Jurkat, Clone E6-1 (cell line): ENCODE results near the gene FARP1.
"Not testable (repeated sequence)": the region's sequence is repeated elsewhere in the genome, so short reads cannot be mapped to it uniquely, and the experiment has no call there.

Experiments
- DNase-seq: peaks from one replicate; pipeline ENCODE4 v3.0.0-alpha.2; 2011; ENCODE audit warnings: low read depth, low spot score
- H3K4me3 ChIP-seq: 2 replicates; pipeline ENCODE4 v1.5.1; 2011; ENCODE audit warnings: mild to moderate bottlenecking, low read length, control low read depth, moderate library complexity

FARP1 gene

DNA sequence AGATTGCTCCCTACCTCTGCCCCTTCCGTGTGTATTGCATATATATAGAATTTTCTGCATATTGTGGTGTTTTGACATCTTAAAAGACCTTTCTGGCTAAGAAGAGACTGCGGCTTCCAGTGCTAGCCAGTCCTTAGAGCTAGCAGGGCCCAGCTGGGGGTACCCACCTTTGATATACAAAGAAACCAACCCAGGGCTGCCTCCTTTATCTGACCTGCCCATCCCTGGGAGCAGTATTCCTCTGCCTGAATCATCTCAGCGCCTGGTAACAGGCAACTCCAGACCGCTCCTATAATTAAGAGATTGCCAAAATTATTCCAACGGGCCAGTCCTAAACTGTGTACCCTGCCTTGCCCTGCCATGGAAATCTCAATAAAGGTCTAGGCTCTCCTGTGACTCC is 220.4 kb downstream of the FARP1 start:
- no peak for DNase-seq
- no peak overlapping the region for H3K4me3 ChIP-seq

DNA sequence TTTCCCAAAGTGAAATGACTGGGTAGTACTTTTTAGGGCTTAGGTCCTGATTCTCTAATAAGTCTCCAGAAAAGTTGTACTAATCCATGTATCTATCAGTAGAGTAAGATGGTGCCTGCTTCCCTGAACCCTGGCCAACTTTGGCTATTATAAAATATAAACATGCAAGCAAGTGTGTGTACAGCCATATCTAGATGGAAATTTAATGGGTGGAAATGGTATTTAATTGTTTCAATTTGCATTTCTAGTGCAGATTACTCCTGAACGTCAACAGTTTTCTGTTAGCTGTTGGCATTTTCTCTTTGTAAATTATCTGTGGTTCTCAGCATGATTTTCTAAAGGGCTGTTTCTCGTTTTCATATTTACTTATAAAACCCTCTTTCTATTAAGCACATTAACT is 221.3 kb downstream of the FARP1 start:
- DNase-seq: no peak

DNA sequence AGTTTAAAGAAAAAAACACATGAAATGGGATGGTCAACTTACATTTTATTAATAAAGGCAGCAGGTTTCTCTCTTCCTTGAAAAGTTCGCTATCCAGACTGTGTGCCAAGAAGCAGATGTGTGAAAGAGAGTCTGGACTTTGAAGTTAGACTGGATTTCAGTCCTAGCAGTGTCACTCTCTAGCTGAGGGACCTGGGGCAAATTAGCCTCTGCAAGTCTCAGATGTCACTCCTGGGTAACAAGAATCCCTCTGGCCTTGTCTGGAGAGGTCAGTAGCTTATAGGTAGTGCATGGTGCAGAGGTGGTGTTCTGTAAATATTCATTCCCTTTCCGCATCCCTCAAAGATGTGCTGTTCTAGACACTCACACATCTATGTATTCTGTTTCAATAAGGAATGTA is 221.8 kb downstream of the FARP1 start:
- no peak for DNase-seq
- no peak overlapping the region for H3K4me3 ChIP-seq

More for the DNA sequence above, 221.3 kb downstream of the FARP1 start:
- H3K4me3 ChIP-seq: no peak overlapping the region

DNA sequence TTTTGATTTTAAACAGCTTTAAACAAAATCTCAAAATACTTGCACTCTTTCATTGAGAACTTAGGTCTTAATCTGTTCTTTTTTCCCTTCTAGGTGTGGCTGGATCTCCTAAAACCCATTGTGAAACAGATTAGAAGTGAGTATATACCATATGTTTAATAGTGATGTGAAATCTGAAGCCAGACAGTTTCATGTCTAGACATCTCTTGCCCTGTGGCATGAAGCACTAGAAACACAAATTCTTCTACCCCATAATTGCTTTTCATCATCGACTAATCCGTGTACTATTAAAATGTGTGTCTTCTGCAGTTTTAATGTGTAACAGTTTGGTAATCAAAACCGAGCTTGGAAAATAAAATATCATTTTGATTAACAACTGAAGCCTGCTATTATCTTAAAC is 222.4 kb downstream of the FARP1 start:
- H3K4me3 ChIP-seq: no peak overlapping the region
- DNase-seq: no peak

DNA sequence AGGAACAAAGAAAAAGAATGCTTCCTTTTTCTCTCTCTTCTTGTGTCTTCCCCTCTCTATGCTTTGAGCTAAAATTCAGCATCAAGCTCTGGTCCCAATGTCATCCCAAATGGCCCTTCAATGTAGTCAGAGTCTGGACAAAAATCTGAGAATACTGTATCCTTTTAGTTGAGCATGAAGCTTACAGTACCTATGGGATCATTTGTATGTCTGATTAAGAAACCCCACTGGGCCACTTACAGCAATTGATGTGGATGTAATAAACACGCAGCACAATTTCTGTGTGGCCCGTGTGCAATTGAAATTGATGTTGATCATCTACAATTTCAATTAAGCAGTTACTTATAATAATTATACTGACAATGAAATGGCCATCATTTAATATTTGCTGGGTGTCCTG is 223.1 kb downstream of the FARP1 start:
- no peak for DNase-seq
- H3K4me3 ChIP-seq: no peak overlapping the region

DNA sequence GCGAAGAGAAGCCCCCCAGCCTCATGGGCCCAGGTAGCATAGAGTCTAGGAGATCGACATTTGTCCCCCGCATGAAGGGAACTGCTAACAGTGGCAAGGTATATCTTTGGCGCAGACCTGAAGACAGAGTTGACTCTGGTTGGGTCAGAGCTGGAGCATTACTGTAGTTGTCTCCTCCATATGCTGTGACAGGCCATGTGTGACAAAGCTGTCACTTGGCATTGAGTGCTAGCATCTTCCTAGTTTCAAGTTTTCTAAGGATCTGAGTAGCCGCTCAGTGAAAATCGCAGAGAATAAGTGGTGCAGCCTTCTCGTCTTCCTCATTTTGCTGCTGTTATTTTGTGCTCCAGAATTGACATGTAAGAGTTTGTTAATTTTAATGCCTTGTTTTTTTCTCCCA is 223.5 kb downstream of the FARP1 start:
- no peak overlapping the region for H3K4me3 ChIP-seq
- DNase-seq: no peak

DNA sequence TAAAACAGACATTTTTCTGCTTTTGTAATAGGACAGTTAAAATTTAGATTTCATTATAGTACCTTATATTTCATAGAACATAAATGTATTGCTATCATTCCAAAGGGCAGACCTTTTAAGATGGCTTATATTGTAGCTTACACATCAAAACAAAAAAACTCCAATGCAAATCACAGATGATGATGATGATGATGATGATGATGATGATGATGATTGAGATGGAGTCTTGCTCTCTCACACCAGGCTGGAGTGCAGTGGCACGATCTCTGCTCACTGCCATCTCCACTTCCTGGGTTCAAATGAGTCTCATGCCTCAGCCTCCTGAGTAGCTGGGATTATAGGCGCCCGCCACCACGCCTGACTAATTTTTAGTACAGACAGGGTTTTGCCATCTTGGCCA is 224.1 kb downstream of the FARP1 start:
- DNase-seq: no peak
- H3K4me3 ChIP-seq: no peak overlapping the region

DNA sequence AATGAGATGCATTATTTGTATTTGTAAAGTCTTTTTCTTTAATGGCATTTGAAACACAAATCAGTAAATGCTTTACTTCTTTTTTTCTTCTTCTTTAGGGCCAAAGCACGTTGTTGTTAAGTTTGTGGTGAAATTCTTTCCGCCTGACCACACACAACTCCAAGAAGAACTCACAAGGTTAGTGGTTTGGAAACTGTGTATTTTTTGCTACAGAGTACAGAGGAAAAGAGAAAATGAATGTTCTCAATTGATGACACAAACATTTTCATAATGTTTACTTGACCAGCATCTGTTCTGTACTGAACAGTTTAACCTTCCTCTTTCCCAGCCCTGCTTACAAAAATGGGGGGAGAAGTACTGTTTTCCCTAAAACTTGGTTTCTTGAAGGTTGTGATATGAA is 225.1 kb downstream of the FARP1 start:
- H3K4me3 ChIP-seq: no peak overlapping the region
- DNase-seq: no peak

DNA sequence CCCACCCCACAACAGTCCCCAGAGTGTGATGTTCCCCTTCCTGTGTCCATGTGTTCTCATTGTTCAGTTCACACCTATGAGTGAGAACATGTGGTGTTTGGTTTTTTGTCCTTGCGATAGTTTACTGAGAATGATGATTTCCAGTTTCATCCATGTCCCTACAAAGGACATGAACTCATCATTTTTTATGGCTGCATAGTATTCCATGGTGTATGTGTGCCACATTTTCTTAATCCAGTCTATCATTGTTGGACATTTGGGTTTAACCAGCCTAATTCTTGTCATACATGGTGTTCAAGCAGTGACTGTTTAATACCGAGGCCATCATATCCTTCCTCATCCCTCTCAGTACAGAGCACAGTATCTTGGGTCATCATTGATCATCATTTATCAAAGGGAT is 226.6 kb downstream of the FARP1 start:
- not testable (repeated sequence) for DNase-seq, H3K4me3 ChIP-seq

DNA sequence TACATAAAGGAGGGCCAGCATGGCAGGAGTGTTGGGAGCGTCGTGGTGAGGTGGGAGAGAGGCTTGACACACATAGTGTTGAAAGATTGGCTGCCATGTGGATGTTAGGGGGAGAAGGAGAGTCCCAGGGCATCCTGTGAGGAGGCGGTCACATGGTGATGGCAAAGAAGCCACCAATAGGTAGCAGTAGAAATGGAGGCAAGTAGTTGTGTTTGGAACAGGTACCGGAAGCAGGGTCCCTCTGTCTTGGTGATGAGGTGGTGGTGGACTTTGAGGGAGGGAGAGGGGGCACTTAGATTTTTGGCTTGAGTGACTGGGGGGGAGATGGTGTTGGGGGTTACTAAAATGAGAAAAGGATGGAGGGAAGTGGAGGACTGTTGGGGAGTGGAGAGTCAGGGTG is 227.4 kb downstream of the FARP1 start:
- no peak for DNase-seq
- H3K4me3 ChIP-seq: no peak overlapping the region

DNA sequence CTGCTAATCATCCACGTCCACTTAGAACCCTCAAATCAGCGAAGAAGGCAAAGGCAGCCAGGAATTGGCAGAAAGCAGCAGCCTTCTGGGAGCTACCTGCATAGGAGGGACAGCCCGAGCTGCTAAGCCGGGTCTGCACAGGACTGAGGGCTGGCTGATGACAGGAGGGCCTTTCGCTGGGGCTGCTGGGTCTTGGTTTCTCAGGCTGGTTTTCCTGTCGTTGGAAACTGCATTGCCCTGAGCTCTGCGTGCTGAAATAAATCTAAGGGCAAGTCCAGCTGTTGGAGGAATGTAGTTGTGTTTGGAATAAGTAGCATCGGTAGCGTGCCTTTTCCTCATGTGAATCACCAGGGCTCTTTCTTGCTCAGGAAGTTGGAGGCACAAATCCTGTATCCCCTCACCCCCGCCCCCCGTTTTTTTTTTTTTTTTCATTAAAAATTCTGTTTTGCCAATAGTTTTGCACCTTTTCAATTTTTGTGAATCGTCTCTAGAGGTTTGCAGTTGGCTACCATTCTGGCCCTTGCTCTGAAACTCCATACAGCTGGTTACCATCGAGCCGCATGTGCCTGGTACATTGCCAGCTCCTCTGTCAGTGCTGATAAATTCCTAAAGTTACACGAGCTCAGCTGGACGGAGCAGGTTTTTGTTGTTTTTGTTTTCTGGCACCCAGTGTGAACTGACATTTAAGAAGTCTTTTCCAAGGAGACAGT is 228.1 kb downstream of the FARP1 start:
- DNase-seq: no peak
- no peak overlapping the region for H3K4me3 ChIP-seq

DNA sequence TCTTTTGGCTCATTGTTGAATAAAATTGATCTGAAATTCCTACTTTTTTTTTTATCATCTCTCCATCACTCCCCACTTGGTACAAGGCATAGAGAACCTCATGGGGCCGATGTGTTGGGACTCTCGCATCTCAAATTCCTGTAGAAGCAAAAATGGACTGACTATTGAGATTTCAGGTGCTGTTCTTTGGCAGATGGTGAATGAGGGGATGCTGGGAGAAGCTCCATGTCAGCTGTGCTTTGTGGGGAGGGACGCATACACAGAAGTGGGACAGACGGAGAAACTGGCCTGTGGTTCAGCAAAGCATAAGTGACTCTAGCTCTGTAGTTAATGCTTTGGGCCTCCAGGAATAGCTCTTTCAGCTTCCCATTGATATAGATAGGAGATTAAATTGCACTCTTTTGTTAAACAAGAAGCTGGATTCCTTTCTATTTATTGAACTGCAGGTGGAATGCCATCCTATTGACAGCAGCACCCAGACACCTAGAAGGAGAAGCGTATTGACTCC is 228.7 kb downstream of the FARP1 start:
- no peak for DNase-seq
- H3K4me3 ChIP-seq: no peak overlapping the region

DNA sequence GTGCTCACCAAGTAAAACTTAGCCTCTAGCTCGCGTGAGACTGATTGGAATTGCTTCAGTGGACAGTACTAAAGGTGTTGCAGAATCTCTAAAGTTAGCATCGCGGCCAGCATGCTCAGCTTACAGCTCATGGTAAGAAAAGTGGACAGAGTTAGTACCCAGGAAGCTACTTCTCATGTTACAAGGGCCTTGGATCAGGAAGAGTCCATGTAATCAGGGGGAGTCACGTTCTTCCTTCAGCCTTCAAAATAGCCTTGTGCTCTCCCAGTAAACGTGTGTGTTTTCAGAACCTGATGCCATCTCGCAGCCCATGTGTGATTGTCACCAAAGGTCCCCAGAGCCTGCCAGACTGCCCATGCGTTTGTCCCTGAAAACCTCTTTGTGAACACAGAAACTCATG is 230.0 kb downstream of the FARP1 start:
- no peak for DNase-seq
- H3K4me3 ChIP-seq: no peak overlapping the region

DNA sequence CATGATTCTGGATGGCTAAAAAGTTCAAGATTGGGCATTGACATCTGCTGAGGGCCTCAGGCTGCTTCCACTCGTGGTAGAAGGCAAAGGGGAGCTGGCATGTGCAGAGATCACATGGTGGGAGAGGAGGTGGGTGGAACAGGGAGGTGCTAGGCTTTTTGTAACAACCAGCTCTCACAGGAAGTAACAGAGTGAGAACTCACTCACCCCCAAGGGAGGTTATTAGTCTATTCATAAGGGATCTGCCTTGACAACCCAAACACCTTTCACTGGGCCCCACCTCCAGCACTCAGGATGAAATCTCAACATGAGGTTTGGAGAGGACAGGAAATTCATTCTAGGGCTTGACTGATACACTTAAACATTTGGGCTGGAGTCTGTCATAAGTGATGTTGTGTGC is 231.9 kb downstream of the FARP1 start:
- no peak overlapping the region for H3K4me3 ChIP-seq
- DNase-seq: no peak

DNA sequence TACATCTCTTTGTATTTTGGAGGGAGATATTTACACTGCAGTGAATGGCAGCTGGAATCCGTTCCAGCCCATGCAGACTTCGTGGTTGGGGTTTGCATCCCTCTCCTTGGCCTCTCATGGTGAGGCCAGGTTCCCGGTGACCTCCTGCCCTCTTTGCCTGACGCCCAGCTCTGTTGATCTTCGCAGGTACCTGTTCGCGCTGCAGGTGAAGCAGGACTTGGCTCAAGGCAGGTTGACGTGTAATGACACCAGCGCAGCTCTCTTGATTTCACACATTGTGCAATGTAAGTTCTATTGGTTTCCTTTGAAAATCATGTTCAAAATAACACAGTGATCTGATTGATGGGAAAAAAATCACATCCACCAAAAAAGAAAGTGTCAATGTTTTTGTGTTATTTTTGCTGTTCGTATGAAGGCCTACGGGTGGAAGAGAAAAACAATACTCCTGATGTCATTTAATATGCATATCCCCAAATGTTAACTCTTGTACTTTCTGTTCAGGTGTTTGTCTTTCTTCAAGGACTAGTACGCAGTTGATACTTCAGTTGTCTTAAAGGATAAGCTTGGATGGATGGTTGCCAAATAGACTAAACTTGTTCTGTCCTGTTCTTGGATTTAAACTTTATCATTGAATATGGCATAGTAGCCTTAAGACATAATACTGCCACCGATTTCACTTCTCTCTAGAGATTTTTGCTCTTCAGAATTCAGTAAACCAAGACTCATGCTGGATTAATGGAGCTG is 234.9 kb downstream of the FARP1 start:
- H3K4me3 ChIP-seq: no peak overlapping the region
- DNase-seq: no peak

DNA sequence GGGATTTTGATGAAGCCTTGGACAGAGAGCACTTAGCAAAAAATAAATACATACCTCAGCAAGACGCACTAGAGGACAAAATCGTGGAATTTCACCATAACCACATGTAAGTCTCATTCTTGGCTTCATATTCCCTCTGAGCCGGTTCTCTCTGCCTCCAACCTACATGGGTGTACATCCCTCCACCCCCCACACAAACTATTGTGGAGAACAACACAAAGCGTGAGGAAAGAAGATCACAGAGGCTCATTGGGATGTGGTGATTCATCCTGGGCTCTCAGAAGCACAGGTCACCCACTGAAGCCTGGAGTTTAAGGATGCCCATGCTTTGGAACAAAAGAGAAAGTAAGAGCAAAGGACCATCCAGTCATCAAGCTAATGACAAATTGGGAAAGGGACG is 241.8 kb downstream of the FARP1 start:
- DNase-seq: no peak
- no peak overlapping the region for H3K4me3 ChIP-seq

DNA sequence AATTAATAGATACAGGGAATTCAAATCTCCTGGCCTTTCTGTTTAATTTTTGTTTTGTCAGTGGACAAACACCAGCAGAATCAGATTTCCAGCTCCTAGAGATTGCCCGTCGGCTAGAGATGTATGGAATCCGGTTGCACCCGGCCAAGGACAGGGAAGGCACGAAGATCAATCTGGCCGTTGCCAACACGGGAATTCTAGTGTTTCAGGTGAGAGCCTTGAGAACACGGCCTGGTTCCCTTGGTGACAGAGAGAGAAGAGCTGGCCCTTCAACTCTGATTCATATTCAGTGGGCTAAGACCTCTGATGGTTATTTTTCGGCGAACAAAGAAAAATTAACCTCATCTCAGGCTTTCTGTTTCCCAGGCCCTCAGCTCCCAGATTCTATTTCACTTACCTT is 242.7 kb downstream of the FARP1 start:
- no peak for DNase-seq
- no peak overlapping the region for H3K4me3 ChIP-seq

DNA sequence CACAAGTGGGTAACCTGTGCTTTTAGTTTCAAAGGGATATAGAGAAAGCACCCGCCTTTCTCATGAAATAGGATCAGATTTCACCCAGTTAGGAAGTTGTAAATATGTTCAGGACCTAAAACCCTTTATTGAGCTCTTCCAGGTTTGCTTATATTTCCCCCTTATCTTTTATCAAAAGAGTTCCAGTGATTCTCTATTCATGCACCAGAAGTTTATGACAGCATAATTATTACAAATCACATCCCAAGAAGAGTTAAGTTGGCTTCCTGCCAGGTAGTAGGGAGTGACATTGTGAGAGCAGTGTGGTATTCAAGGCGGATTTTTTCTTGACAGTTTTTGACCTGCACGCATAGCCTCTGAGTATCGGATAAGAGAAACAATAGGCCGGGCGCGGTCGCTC is 243.7 kb downstream of the FARP1 start:
- no peak for DNase-seq
- no peak overlapping the region for H3K4me3 ChIP-seq

DNA sequence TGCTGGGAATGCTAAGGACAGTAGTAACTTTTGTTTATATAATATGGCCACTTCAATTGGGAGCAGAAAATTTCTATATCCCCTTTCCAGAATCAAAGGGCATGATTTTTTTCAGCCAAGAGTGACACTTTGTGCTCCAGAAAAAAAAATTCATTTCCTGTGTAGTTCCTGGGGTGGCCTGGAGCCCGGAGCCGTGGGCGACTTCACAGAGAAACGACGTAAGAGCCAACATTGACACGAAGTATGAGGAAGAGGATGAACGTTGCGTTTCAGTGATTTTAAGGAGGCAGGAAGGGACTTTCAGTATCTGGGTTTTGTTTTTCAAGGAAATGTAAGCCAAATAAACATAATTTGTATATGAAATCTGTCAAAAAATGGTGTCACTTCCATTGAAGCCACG is 246.4 kb downstream of the FARP1 start:
- H3K4me3 ChIP-seq: no peak overlapping the region
- DNase-seq: no peak

DNA sequence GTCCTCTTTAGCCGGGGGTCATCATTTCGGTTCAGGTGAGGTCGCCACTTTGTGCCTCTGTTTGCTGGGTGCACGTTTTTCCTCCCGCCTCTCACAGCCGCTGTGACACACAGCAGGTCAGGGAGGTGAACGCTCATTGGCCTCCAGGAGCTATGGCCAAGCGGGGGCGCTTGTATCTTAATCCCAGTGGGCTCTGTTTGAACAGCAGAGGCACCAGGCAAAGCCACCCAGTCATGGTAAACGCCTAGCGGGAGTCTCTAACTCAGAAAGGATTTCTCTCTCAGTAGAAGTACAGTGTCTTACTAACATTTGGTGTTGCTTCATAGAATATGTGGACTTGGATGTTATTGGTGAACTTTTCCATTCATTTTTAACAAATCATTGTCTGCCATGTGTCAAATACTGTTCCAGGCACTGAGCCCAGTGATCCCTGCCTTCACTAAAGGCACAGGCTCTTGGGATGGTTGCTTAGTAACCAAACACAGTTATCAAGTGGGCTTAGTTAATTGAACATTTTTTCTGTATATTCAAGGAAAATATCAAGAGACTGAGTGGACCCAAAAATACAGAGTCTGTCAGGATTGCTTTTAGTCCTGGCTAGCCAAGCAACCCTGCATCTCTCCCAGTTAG is 247.3 kb downstream of the FARP1 start:
- no peak for DNase-seq
- H3K4me3 ChIP-seq: no peak overlapping the region
